Frontal cortex (tissue), 4 donors: ENCODE data around the gene LIG1. TPM values are rescaled to one million over a fixed set of nuclear protein-coding genes. Genes with fewer than 3 reads are reported as not detected.
"Not testable (repeated sequence)": the region's sequence is repeated elsewhere in the genome, so short reads cannot be mapped to it uniquely, and the experiment has no call there.

Experiments
- DNase-seq, 2 donors: peaks; one replicate each; pipeline ENCODE4 v3.0.0; 2012; ENCODE audit warnings: low spot score in 2 of 2
- FAIRE-seq: peaks from 2 replicates; lab custom pipeline; 2012; peaks lifted over from hg19 to GRCh38; lab: Jason Lieb, UNC
- total RNA-seq: library from RNA; depleted of rRNA; stranded (reverse); fragments of >200 nt; gene quantifications from one replicate; pipeline ENCODE4 v1.2.3, GENCODE V29; 2014
- donor health status: control.
- donor health status: control.
- donor health status: control.

Gene LIG1
- total RNA-seq, 1 donor from 2014 or later = 17.9 TPM

- not testable (repeated sequence) for FAIRE-seq, DNase-seq
Observed at GRCh38 chr19:48091111-48091718, 78.9 kb downstream of the LIG1 start.

- FAIRE-seq (no peak), DNase-seq (no peak)
Observed at GRCh38 chr19:48090281-48090802, 79.8 kb downstream of the LIG1 start.

DNA sequence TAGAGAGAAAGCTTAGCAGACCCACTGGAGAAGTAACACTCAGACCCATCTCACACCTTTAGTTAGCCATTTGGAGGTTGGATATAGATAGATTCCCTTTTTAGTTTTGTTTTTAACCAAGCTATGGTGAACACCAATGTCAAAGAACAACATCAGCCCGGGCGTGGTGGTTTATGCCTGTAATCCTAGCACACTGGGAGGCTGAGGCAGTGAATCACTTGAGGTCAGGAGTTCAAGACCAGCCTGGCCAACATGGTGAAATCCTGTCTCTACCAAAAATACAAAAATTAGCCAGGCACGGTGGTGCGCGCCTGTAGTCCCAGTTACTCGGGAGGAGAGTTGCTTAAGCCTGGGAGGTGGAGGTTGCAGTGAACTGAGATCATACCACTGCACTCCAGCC, 81.2 kb downstream of the LIG1 start:
- not testable (repeated sequence) for FAIRE-seq, DNase-seq

- FAIRE-seq = no peak
- DNase-seq = no peak
Observed at GRCh38 chr19:48085904-48086864, 84.0 kb downstream of the LIG1 start.

DNA sequence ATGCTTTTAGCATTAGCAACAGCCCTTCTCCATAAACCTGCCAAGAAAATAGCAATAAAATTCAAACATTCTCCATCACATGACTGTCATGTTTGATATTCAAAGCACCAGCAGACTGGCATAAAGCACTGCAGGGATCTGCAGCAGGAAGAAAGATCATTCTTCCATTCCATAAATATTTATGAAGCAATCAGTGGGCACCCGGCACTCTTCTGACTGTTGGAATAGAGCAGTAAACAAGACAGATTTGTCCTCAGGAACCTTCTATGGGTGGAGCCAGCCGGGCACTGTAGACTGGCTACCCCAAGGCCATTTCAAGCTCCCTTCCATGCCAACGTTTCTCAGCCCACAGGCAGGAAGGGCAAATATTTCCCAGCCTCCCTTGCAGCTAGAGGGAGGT, 85.1 kb downstream of the LIG1 start:
- DNase-seq (no peak), FAIRE-seq (no peak)

- no peak for FAIRE-seq
Observed at GRCh38 chr19:48081106-48081505, 89.0 kb downstream of the LIG1 start.

DNA sequence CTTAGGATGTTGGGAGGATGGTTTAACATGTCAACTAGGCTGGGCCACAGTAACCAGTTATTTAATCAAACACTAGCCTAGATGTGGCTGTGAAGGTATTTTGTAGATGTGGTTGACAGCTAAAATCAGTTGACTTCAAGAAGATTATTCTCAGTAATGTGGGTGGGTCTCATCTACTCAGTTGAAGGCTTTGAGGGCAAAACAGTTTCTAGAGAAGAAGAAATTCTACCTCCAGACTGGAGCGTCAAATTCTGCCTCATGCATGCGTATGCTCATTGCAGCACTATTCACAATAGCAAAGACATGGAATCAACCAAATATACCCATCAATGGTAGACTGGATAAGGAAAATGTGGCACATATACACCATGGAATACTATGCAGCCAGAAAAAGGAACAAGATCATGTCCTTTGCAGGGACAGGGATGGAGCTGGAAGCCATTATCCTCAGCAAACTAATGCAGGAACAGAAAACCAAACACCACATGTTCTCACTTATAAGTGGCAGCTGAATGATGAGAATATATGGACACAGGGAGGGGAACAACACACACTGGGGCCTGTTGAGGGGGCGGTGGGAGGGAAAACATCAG, 99.9 kb downstream of the LIG1 start:
- not testable (repeated sequence) for DNase-seq, FAIRE-seq

More at GRCh38 chr19:48081106-48081505, 89.0 kb downstream of the LIG1 start:
- DNase-seq = no peak

- no peak for FAIRE-seq
- no peak for DNase-seq
Observed at GRCh38 chr19:48069435-48069834, 100.7 kb downstream of the LIG1 start.

Other genes starting within 250 kb of the LIG1 start
- gene BSPH1, start 178.2 kb downstream of the LIG1 start, total RNA-seq = not detected
- gene ELSPBP1, start 175.7 kb downstream of the LIG1 start, total RNA-seq = not detected
- gene CABP5, start 126.3 kb downstream of the LIG1 start, total RNA-seq = not detected
- 11.4 TPM for gene PLA2G4C, start 59.5 kb downstream of the LIG1 start, total RNA-seq
- 2.0 TPM for gene ZSWIM9, start 336 bp upstream of the LIG1 start, total RNA-seq
- gene CARD8, start 85.6 kb upstream of the LIG1 start, total RNA-seq = 12.6 TPM
- gene ZNF114, start 99.7 kb upstream of the LIG1 start, total RNA-seq = 6.9 TPM
- 3.7 TPM for gene EMP3, start 155.2 kb upstream of the LIG1 start, total RNA-seq
- 3.7 TPM for gene TMEM143, start 193.6 kb upstream of the LIG1 start, total RNA-seq
- gene SYNGR4, start 194.0 kb upstream of the LIG1 start, total RNA-seq = not detected
- gene KDELR1, start 221.2 kb upstream of the LIG1 start, total RNA-seq = 21.6 TPM
- gene GRIN2D, start 223.3 kb upstream of the LIG1 start, total RNA-seq = 2.9 TPM